ENCODE results near the gene LAMA2. TPM values are rescaled to one million over a fixed set of nuclear protein-coding genes. Genes with fewer than 3 reads are reported as not detected.

LAMA2 gene
- total and polyA plus RNA-seq, 2 of the 8 experiments (the other 6 are each of a cell fraction or from before 2014, with no cell fraction given) = 1.3 to 3.8 TPM

DNA sequence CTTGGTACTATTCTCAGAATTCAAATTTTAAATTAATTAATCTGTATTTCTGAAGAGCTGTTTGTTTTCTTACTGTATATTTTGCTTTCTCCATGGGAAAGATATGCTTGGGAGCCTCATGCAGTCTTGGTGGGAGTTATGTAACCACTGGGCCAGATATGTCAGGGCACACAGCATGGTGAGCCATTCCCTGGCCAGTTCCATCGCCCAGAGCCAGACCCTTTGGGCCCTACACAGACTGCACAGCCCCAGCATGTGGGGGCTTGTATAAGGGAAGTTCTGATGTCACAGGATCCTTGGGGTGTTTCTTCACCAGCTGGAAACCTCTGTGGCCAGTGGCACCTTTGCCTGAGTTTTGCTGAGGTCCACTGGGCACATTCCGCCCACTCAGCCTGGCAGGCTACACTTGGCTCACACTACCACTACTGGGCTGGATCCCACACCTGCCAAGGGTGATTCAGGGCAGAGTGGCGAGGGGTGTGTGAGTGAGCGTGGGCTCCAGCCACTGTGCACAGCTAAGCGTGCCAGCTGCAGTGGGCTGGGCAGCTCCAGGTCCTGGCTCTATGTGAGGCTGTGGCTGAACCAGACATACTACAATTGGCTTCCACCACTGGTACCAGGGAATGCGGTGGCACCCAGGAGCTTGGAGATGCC lies 533.5 kb downstream of the LAMA2 start (continued):
- TF ChIP-seq EP300 (IDR thresholded peaks at IDR 0.05; ENCODE audit: borderline replicate concordance in 1 of 2, low read depth in 2 of 2, low read length in 2 of 2) = no peak
- TF ChIP-seq, protein P1, sequence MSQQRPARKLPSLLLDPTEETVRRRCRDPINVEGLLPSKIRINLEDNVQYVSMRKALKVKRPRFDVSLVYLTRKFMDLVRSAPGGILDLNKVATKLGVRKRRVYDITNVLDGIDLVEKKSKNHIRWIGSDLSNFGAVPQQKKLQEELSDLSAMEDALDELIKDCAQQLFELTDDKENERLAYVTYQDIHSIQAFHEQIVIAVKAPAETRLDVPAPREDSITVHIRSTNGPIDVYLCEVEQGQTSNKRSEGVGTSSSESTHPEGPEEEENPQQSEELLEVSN (IDR thresholded peaks at IDR 0.05) = no peak
- TF ChIP-seq FOSL1 (IDR thresholded peaks at IDR 0.05; ENCODE audit: insufficient read depth, low read depth, low read length) = no peak
- TF ChIP-seq JUN (IDR thresholded peaks at IDR 0.05; ENCODE audit: low read depth, low read length) = no peak
- no peak for TF ChIP-seq EGR1 (IDR thresholded peaks at IDR 0.05; ENCODE audit: borderline replicate concordance, low read depth, low read length)
- TF ChIP-seq KDM4A (IDR thresholded peaks at IDR 0.05; ENCODE audit: low read depth, low read length, severe bottlenecking) = no peak
- TF ChIP-seq NRF1 (IDR thresholded peaks at IDR 0.05; ENCODE audit: low read depth, low read length) = no peak
- TF ChIP-seq, protein P2, sequence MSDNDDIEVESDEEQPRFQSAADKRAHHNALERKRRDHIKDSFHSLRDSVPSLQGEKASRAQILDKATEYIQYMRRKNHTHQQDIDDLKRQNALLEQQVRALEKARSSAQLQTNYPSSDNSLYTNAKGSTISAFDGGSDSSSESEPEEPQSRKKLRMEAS (IDR thresholded peaks at IDR 0.05) = no peak
- no peak for TF ChIP-seq RNF2 (IDR thresholded peaks at IDR 0.05; ENCODE audit: borderline replicate concordance, low read depth, low read length, missing control alignments, poor library complexity, severe bottlenecking)
- TF ChIP-seq KDM1A (IDR thresholded peaks at IDR 0.05; ENCODE audit: borderline replicate concordance, low read length) = no peak
